ENCODE measurements around the gene FHIP1B. TPM values are rescaled to one million over a fixed set of nuclear protein-coding genes. Genes with fewer than 3 reads are reported as not detected.

FHIP1B gene
- total RNA-seq, 4 donors from 2014 or later, result 19.2 to 43.2 (median 31.3) TPM

- no peak for TF ChIP-seq CTCF (IDR thresholded peaks at IDR 0.05; ENCODE audit: low read depth)
These were observed 15.5 kb upstream of the FHIP1B start for GRCh38 chr11:6249770-6250555.

- TF ChIP-seq CTCF (IDR thresholded peaks at IDR 0.05; ENCODE audit: low read depth), result no peak
These were observed 13.8 kb upstream of the FHIP1B start for GRCh38 chr11:6248248-6248647.

DNA sequence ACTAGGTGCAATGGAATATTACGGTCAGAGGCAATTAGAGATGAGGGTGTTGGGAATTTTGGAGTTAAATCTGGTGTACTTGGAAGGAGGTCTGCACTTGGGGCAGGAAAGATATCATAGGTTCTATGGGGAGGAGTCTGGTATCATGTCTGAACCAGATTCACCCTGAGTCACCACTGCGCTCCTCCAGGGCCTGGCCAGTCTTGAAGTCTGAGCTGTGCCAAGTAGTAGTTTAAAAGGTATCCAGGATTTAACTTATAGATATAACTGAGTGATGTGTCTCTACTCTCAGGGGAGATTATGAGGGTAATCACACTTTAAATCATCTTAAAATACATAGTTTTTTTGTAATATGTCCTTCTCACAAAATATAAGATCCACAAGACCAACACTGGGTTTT, 11.1 kb upstream of the FHIP1B start:
- TF ChIP-seq CTCF (IDR thresholded peaks at IDR 0.05; ENCODE audit: low read depth), result no peak

DNA sequence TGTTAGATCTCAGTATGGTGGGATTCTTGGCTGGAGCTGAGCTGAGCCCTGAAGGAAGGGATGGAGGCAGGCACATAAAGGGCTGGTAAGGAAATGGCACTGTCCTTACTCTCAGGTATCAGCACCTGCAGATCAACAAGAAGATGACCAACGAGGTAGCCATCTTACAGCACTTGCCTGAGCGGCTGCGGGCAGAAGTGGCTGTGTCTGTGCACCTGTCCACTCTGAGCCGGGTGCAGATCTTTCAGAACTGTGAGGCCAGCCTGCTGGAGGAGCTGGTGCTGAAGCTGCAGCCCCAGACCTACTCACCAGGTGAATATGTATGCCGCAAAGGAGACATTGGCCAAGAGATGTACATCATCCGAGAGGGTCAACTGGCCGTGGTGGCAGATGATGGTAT, 6.9 kb upstream of the FHIP1B start:
- TF ChIP-seq CTCF (IDR thresholded peaks at IDR 0.05; ENCODE audit: low read depth), result no peak

- TF ChIP-seq CTCF (IDR thresholded peaks at IDR 0.05; ENCODE audit: low read depth), result no peak
These were observed 6.3 kb upstream of the FHIP1B start for GRCh38 chr11:6240781-6241180.

- TF ChIP-seq CTCF (IDR thresholded peaks at IDR 0.05; ENCODE audit: low read depth), result no peak
These were observed 5.7 kb upstream of the FHIP1B start for GRCh38 chr11:6240139-6240538.

- TF ChIP-seq CTCF (IDR thresholded peaks at IDR 0.05; ENCODE audit: low read depth), result no peak
These were observed 4.5 kb upstream of the FHIP1B start, which contains the start of gene CNGA4 for GRCh38 chr11:6238902-6239301. CNGA4 (plus strand) TSS chr11:6239089; CDS start chr11:6239207, 118 bp downstream.
